Right renal cortex interstitium (tissue), 3 donors: ENCODE measurements around the gene OPCML. TPM values are rescaled to one million over a fixed set of nuclear protein-coding genes. Genes with fewer than 3 reads are reported as not detected.

Source experiments
- DNase-seq, 3 donors: peaks; one replicate each; pipeline ENCODE4 v3.0.0-alpha.2; 2013; ENCODE audit warnings: low read depth in 3 of 3, low spot score in 2 of 3
- polyA plus RNA-seq, 3 donors: library from polyadenylated mRNA; unstranded; fragments of 120-200 nt; gene quantifications; one replicate each; pipeline ENCODE4 v1.2.1, GENCODE V29; 2013; ENCODE audit not compliant: insufficient read length in 3 of 3

Gene OPCML
- polyA plus RNA-seq, 3 donors: 14.1 to 19.4 (median 19.1) TPM

DNA sequence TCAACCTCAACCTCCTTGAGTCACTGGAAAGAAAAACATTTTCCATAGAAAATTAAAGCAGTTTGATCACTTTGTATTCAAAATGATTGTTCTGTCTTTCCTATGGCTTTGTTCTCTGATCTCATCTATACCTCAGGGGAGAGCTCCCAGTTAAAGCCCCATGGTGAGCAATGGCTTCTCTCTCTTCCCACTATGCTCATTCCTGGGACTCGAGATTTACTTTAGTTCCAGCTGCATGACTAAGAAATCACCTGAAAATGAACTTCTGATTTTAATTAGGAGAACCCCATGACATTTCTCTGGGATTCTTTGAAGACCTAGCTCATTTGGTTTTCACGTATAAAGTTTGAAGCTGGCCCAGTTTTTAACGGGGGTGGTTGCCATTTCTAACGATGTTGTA is 921.5 kb downstream of the OPCML start:
- no peak for DNase-seq

DNA sequence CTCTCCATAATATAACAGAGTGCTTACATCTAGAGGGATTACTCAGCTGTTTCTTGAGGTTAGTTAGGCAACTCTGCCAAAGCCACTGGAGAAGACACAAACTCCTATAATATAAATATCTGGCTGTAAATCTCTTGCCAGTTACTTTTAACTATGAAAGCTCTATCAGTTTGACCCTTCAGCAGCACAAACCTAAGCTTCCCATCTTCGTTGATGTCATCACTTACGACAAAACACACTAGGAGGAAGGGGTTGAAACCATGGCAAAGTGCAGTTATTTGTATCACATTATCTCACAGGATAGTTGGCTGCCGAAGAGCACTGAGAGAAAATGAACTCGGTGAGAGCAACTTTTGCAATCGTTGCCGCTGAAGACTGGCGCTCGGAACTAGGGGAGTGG is 922.1 kb downstream of the OPCML start:
- no peak for DNase-seq

DNA sequence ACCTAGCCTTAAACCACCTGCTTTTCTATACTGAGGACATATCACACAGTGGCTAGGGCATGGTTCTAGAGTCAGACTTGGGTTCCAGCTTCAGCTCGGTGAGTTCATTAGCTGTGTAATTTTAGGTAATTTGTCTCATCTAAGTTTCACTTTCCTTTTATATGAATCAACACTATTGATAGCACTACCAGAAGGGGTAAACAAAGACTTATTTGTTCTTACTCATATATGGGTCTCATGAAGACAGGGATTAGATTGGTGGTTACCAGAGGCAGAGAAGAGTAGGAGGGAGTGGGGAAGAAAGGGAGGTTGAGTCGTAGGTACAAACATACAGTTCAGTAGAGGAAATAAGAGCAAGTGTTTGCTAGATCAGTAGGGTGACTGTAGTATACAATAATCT is 924.7 kb downstream of the OPCML start:
- DNase-seq: no peak

DNA sequence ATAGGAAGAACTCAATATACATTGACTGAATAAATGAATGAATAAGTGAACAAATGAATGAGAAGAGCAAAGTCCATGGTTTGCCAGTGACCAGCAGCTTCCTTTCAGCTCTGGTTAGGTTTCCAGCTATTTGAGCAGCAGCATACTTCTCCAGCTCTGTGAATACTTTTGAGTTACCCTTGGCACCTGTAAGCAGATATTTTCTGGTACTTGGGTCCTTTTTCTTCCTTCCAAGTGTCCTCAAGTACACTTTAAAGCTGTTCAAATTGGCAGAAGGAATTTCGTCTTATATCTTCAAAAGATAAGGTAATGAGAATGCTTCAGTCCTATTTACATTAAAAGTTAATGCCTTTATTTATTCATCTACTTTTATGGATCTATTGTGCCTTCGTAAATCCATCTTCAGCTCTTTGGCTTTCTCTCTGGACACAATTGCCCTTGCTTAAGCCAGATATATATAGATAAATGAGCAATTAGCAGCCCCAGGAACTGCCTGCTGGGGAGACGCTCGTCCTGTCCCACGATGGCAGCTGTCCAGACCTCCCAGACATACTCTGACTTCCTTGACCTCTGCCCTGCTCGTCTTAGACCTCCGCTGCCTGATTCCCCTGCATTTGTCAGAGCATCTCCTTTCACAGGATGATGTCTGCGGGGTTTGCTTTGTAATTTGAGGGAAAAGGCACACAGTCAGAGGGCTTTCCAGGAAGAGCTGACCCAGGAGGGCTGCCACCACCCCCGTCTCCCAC is 926.3 kb downstream of the OPCML start:
- no peak for DNase-seq

DNA sequence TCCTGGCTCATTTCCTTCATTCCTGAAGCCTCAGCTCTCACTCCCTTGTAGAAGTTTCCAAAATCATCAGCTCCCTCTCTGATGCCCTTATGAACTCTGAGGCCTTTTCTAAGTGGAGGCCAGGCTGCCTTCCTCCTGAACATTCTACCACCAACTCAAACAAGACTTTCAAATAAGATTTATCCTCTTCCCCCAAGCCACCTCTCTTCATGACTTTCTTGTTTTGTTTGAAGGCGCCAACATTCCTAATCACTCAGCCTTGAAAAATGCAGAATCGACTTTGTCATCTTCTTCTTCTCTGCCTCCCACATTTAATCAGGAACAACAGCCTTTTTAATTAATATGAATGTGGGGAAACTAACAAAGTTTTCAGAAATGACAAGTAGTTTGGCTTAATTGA is 927.9 kb downstream of the OPCML start:
- no peak for DNase-seq

DNA sequence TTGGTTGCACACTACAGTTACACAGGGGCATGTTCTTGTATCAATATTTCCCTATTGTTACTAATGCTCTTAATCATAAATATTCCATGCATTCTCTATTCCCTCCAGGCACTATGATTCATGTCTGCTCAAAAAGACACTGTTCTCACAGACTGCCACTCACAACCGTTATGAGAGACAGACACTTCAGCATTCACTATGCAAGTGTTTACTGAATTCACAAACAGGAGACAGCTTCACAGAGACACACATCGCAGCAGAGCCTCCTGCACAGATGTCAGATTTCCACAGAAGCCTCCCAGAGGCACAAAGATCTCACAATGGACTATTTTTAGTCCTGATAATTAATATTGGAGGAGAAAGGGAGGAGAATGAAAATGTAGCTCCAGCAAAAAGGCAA is 930.4 kb downstream of the OPCML start:
- DNase-seq: no peak

DNA sequence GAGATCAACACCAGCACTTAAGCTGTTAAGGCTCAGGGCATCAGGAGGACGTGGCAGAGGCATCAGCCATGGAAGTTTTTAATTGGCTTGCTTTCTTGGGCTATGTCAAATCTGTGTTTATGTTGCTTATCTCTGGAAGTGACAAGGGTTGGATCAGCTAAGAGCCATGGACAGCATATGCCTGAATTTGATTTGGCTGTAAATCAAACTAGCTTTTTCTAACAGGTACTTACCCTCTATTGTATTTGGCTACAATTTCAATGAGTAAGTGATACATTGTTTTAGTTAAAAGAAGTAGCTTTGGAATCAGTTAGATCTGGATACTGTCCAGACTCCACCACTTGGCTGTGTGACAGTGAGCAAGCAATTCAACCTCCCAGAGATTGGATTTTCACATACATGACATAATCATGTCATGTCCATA is 936.6 kb downstream of the OPCML start:
- DNase-seq: no peak

DNA sequence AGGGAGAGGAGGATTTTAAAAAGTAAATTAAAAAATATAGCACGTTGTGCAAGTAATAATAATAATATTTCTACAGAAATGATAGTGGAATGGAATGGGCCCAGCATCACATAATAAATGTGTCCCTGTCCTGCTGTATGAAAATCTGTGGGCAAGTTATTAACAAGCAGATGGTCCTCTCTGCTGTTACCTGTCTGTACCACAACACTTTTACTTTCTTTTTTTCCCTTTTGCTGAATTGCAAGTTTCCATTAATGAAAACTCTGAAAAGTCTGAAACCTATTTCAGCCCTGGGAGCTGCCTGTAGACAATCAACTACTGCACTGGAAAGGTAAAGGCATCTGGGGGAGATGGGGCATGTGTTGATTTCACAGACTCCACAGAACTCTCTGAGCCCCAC is 937.1 kb downstream of the OPCML start:
- DNase-seq: no peak

DNA sequence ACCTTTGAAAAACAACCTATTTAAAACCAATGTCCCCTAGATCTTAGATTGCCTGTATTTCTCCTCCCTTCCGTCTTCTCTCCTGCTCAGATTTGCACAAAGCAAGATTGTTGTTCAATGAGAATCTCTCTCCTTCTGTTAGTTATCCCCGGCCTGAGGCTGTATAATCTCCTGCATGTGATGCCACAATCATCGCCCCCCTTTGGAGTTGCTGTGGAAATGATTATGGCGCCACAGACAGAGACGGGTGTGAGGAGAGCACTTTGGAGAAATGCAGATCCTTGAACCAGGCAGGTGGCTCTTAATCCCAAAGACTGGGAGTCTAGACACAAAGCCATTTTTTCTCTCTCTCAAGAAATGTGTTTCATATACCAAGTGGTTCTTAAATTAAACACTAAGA is 941.3 kb downstream of the OPCML start:
- no peak for DNase-seq

DNA sequence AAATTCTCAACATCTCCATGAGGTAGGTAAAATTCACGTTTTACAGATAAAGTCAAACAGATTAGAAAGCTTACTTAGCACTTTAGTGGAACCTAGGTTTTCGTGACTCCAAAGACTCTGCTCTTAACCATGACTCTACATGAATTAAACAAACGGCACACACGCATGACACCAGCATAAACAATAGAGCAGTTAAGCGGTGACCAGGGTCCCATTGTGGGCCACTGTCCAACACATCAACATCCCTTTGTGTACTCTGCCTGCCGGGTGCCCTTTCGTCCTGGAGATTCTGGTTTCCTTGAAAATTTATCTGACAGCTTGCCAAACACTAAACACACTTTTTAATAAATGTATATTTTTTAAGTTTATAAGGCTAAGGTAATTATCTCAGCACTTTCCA is 941.7 kb downstream of the OPCML start:
- no peak for DNase-seq

DNA sequence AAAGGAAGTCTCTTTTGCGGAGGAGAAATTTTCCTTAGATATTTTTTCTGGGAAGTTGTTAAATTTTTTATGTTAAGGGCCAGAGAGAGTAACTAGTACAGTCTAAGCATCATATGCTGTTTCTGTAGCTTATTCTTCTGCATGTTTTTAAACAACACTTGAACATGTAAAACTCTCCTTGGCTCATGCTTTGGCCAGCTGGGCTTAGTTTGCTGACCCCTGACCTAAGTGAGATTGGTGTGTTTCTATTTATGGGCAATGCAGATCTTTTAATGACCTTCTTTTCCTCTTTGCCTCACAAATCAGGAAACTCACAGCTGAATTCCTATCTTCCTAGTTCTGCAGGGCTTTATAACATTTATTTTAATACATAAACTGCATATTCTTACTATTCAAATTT is 942.5 kb downstream of the OPCML start:
- no peak for DNase-seq

DNA sequence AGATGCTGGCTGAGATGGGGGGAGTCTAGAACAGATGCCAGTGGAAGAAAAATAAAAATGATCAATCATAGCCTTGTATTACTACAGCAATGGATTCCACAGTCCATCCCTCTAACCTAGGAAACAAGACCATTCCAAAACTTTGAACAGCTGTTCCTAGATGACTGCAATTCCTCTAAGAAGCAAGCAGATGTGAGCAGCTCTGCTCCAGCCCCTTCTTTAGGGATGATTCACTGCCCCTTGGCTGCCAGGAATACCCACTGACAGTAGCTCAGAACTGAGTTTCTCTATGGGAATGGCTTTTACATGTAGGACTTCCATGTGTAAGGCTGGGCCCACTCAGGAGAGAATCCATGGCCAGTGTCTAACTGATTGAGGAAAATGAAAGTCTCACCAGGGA is 943.9 kb downstream of the OPCML start:
- DNase-seq: no peak

DNA sequence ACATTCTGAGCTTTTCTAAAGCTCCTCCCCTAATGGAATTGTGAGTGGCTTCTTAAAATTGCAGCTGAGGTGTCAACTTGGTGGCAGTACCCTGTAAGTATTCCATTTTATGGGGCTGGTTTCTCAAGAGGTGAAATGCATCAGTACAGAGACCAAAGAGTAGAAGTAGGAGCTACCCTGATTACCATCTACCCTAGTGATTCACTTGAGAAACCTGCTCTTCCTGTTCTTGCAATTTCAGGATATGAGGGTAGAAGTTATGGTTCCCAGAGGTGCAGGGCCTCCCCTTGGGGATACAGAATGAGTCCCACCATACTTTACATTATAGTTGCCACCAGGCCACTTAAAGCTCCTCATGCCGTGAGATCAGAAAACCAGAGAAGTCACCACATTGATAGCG is 944.6 kb downstream of the OPCML start:
- DNase-seq: no peak

DNA sequence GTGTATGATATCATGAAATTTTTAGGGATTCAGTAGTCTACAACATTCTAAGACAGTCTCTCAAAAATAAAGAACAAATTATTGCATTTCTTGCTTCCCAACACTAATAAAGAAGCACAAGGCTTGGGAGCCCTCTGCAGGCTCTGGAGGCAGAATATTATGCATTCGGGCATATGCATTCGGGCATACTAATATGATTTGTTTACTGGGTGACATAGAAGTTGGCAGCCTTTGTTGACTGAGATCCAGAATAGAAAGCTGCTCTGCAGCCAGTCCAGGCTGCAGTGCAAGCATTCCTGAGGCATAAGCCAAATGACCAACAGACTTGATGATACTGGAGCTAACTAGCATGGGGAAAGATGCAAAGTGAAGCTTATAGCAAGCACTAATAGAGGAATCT is 945.5 kb downstream of the OPCML start:
- DNase-seq: no peak

DNA sequence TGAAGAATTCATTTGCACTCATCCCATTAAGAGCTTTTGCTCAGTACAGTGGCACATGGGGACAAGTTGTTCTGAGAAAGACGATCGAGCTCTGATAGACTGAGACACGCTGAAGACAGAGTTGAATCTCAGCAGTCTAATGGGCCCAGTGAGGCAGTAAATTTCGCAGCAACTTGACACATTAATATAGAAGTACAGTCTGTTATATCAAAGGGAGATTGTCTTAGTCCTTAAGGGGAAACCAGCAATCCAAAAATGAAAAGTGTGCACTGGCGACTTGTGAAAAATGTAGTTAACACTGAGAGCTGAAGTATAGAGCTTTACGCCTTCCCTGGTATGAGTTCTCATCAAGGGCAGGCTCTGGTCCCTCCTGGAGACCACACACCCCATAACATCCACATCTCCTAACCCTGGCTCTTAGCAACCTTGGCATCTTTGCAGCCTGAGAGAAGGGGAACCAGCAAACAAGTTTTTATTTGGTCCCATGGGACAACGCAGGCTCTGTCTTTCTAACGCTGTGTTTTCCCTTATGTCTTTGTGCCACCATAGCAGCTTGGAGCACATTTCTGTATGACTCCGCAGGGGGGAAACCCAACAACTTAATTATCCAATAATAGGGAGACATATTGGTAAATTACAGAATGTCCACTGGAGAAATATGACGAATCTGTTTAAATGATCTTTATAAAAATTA is 952.5 kb downstream of the OPCML start:
- DNase-seq: no peak

DNA sequence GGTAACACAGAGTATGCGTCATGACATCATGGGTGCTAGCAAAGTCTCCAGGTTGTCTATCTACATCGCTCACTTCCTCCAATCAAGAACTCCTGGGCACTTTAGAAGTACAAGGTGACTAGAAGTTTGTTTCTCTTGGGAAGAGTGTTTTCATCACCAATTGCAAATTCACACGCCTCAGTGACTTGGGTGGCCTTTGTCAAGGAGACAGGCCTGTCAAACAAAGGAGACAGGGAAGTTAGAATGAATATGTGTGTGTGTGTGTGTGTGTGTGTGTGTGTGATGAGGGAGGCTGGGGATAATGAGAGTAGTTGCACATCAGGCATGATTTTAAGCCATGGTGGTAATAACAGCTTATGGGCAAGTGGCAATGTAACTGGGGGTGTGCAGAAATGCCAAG is 953.2 kb downstream of the OPCML start:
- no peak for DNase-seq

DNA sequence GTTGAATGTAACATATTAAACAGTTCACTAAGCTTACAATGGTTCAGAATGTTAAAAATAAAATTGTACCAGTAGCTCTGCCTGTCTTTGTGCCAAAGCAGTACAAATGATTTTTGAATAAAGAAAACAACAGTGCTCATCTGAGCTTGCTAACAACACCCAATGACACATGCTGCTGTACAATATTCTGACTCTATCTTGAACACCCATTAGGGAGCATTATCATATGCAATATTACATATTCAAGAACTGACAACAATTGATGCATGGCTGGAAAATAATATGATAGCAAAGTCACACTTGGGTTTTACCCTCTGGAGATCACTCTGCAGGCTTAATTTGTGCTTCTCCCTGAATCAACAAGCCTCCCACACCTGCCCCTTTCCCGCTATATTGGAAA is 953.7 kb downstream of the OPCML start:
- no peak for DNase-seq

DNA sequence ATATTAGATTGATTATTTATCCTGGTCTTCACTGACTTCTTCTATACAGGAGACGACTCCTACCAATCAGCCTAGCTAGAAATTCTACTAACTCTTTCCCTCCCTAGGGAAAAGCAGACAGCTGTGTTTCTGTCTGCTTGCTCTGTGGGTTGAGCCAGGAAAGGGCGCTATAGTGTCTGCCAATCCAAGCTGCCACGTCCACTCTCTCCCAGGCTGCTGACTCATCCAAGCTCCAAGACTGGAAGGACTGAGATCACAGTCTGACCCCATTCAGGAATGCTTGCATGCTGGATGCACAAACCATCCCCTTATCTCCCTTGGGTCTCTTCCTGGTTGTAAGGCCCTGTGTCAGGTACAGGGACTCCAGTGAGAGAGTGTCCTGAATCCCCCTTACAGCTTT is 955.6 kb downstream of the OPCML start:
- no peak for DNase-seq

DNA sequence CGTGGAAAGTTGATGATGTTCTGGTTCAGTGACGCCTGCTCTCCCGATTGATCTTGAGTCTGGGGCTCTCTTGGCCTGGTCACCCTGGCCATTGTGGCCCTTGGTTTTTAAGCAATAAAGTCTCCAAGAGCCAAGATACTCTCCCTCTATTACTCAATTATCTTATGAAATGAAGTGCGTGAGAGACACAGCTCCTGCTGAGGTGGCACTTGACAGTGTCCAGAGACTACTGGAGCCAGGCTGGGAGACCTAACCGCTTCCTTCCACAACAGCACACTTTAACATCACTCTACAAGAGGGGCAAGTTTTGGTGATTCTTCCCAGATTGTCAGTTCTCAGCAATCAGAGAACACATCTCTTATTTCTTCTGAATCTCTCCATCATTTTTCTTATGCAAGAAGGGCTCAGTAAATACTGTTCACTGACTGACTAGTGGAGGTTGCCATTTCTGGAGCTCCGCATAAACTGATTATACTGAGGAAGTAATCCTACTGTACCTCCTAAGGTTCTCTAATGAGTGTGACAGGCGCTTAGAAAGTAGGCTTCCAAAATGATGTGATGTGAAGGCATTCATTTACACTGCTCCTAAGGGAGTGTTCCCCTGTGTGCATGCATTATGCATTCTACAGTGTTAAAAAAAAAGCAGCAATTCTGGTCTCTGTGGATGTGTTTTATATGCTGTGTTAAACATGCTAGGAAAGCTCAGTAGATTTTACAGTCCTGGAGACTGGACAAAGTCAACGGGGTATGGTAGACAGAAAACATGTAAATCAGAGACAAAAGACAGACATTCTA is 968.0 kb downstream of the OPCML start:
- DNase-seq: no peak

DNA sequence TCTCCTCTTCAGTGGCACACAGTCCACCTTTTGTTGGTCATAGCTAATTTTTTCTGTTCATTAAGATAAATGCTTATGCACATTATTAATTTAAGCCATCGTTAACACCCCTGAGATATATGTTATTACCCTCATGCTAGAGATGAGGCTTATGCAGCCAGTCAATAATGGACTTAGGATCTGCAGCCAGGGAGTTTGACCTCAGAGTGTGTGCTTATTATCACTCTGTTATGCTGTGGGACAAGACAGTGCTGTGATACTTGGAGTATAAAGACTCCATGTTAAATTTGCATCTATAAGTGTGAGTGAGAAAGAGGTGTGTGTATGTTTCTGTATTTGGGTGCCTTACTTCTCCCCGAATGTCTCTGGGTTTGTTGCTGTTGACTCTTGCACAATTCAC is 969.3 kb downstream of the OPCML start:
- DNase-seq: no peak

DNA sequence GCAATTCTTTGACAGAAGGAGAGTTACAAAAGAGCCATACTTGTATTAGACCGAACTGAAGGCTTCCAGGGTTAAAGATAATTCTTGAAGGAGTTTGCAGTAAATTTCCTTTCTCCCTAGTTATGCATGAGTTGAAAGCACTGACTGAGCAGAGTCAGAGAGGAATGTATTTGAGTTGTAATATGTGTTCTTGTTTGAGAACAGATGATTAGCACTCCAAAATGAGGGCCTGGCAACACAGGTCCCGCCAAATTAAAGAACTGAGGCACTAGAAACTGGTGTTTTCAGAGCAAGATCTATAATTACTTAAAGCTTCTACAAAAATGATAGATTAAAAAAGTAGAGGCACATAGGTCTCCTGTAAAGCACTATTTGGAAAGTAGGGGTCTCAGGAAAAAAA is 970.4 kb downstream of the OPCML start:
- no peak for DNase-seq
